NCI-H146 treated with DMSO at 0.1 percent for 48 hours (cell line): ENCODE data around the gene DRD5.

Experiments
- DNase-seq: peaks from one replicate; lab custom pipeline; 2025; ENCODE audit not compliant: unreplicated experiment; lab: John Stamatoyannopoulos, UW

The DRD5 gene

DNA sequence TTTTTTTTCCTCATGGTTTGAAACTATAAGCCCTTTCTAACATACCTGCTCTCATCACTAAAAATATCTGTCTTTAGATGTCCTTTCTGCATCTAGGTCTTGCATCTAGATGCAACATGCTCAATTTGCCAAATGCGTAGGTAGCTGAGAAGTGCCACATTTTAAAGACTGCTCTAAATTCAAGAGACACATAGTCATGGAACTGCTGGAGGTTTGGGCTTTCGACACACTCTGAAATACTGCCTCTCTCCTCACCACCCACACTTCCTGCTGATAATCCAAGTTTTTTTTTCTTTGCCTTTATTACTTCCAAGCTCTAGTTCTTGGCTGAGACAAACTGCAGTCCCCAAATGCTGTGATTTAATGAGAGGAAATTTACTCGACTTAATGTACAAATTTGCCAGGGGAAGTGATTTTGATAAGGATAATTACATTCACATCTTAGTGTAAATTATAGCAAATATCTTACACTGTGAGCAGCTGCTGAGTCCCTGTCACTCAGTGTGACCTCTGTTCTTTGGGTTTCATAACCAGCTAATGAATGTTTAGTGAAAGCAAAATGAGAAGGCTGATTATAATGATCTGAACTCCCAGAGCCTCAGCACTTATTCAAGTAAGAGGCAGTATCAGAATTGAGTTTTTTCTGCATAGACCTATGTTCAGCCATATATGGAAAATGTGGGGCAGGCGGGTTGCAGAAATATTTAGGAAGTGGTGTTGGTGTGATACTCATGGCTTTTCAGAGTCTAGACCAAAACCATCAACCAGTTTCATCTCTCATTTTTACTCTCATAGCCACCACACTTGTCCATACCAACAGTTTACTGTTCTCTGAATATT, 31.3 kb downstream of the DRD5 start:
- peak; percentile 20 for DNase-seq

DNA sequence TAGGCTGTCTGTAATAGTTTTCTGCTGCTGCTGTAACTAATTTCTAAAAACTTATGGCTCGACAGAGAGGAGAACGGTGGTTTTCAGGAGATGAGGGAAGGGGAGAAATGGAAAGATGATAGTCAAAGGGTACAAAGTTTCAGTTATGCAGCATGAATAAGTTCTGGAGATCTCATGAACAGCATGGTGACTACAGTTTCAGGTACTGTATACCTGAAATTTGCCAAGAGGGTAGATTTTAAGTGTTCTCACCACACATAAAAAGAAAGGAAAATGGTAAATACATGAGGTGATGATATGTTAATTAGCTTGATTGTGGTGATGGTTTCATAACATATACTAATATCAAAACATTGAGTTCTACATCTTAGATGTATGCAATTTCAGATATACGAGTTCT, 34.9 kb downstream of the DRD5 start:
- no peak for DNase-seq

- DNase-seq, result no peak
These were observed 38.9 kb downstream of the DRD5 start for GRCh38 chr4:9820343-9820742.

DNA sequence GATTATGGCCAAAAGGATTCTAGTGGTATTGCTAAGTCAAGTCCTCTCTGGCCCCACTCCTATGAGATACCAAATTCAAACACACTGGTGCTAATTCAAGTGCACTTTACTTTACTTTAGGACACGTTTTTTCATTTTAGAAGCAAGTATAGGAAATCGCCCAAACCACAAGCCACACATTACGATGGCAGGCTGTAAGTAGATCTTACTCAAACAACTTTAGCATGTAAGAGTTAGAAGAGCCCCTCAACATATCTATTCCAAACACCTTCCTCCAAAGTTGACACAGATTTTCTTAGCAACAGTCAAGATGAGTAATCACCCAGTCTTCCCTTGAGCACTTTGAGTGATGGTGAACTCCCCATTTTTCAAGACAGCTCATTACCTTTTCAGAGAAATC, 43.6 kb downstream of the DRD5 start:
- DNase-seq, result no peak

GRCh38 chr4:9826551-9826950, 45.1 kb downstream of the DRD5 start:
- DNase-seq, result no peak

- DNase-seq, result no peak
These were observed 51.2 kb downstream of the DRD5 start for GRCh38 chr4:9832640-9833039.

DNA sequence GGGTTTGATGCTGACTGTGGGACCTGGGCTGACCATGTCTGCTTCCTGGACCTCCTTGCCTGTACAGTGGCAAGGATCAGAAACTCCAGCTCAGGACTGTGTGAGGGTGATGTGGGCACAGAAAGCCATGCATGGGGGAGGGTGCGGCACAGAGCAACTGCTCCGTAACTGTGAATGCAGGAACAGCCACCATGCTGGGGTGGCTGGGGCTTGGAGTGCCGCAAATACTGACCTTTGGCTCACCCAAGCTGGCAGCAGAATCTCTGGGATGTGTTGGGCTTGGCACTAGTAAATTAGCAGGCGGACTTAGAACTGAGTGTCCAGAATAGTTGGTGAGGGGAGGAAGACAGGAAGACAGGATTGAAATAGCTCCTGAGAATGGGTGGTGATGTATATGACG, 52.0 kb downstream of the DRD5 start:
- no peak for DNase-seq
